ENCODE results near the gene ORMDL1. TPM values are rescaled to one million over a fixed set of nuclear protein-coding genes. Genes with fewer than 3 reads are reported as not detected.

ORMDL1 gene
- total and polyA plus RNA-seq, 2 experiments from 2014 or later, result 50.5 to 84.2 TPM

GRCh38 chr2:189818249-189819038 is 34.3 kb upstream of the ORMDL1 start:
- Mint-ChIP-seq H3K36me3 (ENCODE audit: low read depth) (peaks cover 24% of the 10 kb centered on the region), H3K4me1 (no peaks in the 10 kb centered on the region), H3K27me3 (ENCODE audit: insufficient read depth, low read depth, poor library complexity) (no peaks in the 10 kb centered on the region), H3K27ac (no peak overlapping the region), H3K9me3 (no peaks in the 10 kb centered on the region), H3K4me3 (no peak overlapping the region)
- TF ChIP-seq NANOG (IDR thresholded peaks at IDR 0.05; ENCODE audit: borderline replicate concordance) (no peak), CTCF (conservative IDR thresholded peaks at IDR 0.05; ENCODE audit: low read depth in 2 of 2) (no peak), ZNF114 (CRISPR knock-in tag; IDR thresholded peaks at IDR 0.05) (no peak), EZH2phosphoT487 (IDR thresholded peaks at IDR 0.05; ENCODE audit: unreplicated experiment) (no peak), POLR2AphosphoS5 (IDR thresholded peaks at IDR 0.05; ENCODE audit: low read depth) (no peak), ZNF331 (CRISPR knock-in tag; IDR thresholded peaks at IDR 0.05; ENCODE audit: low read depth) (no peak), JUNB (IDR thresholded peaks at IDR 0.05; ENCODE audit: unreplicated experiment) (no peak), REST (IDR thresholded peaks at IDR 0.05; ENCODE audit: unreplicated experiment) (no peak)
- no peaks in the 10 kb centered on the region for H3K9me2 ChIP-seq (ENCODE audit: insufficient read depth)
- no peak overlapping the region for H3K4me3 ChIP-seq
- H3K4me2 ChIP-seq, result no peak overlapping the region
- H3K27me3 ChIP-seq (ENCODE audit: insufficient read depth), result no peaks in the 10 kb centered on the region
- peaks cover 10% of the 10 kb centered on the region; the same call in 1 of the 2 replicates for H3K36me3 ChIP-seq (ENCODE audit: insufficient read depth)
- H3K27ac ChIP-seq (ENCODE audit: low read depth), result no peak overlapping the region
- no peaks in the 10 kb centered on the region for H3K4me1 ChIP-seq (ENCODE audit: insufficient read depth)
- ATAC-seq (no peak), DNase-seq (ENCODE audit: low spot score) (no peak)
- H2AFZ ChIP-seq, result no peak overlapping the region
- H3K79me2 ChIP-seq (replicated peaks; ENCODE audit: insufficient read depth), result 0 out of 2 replicates have a peak, but pooled peaks cover 11% of the 10 kb centered on the region
- no peaks in the 10 kb centered on the region for H3F3A ChIP-seq (replicated peaks; ENCODE audit: low read depth)
- H4K20me1 ChIP-seq (replicated peaks; ENCODE audit: insufficient read depth), result peaks cover 14% of the 10 kb centered on the region

DNA sequence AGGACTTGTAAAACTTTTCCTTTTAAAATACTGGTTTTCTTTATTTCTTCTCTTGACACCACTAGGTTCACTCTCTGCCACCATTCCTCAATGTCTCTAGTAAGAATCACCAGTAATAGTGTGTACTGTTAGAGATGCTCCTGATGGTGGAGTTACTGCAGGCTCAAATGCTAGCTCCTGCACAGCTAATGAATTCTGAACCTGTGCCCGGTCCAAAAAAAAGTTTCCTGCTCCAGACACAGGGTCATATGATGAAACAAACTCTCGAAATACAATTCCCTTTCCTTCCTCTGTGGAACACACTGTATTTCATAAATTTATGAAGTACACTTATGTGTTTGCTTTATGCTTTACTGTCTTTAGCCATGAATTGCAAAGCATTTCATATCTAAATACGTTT is 19.3 kb upstream of the ORMDL1 start:
- H3K27me3 Mint-ChIP-seq (ENCODE audit: insufficient read depth, low read depth, poor library complexity), result no peaks in the 10 kb centered on the region
- H3K36me3 Mint-ChIP-seq (ENCODE audit: low read depth), result peaks cover 33% of the 10 kb centered on the region; the same call in 2 of the 3 replicates
- ATAC-seq, result no peak
- no peak for DNase-seq (ENCODE audit: low spot score)
- no peak overlapping the region for H3K4me3 Mint-ChIP-seq
- Histone ChIP-seq H3K79me2 (replicated peaks; ENCODE audit: insufficient read depth) (peaks cover 5% of the 10 kb centered on the region; the same call in 1 of the 2 replicates), H3K4me2 (no peak overlapping the region), H3K27me3 (ENCODE audit: insufficient read depth) (no peaks in the 10 kb centered on the region), H3K4me3 (no peak overlapping the region), H3F3A (replicated peaks; ENCODE audit: low read depth) (no peaks in the 10 kb centered on the region), H2AFZ (no peak overlapping the region), H3K36me3 (ENCODE audit: insufficient read depth) (no peaks in the 10 kb centered on the region; the same call in 1 of the 2 replicates), H4K20me1 (replicated peaks; ENCODE audit: insufficient read depth) (0 out of 2 replicates have a peak, but pooled peaks cover 5% of the 10 kb centered on the region), H3K27ac (ENCODE audit: low read depth) (no peak overlapping the region), H3K4me1 (ENCODE audit: insufficient read depth) (no peaks in the 10 kb centered on the region), H3K9me2 (ENCODE audit: insufficient read depth) (no peaks in the 10 kb centered on the region)
- H3K4me1 Mint-ChIP-seq, result no peaks in the 10 kb centered on the region
- H3K9me3 Mint-ChIP-seq, result no peaks in the 10 kb centered on the region
- no peak for TF ChIP-seq CTCF (conservative IDR thresholded peaks at IDR 0.05; ENCODE audit: low read depth in 2 of 2)
- TF ChIP-seq ETS1 (IDR thresholded peaks at IDR 0.05), result no peak
- TF ChIP-seq ZNF331 (CRISPR knock-in tag; IDR thresholded peaks at IDR 0.05; ENCODE audit: low read depth), result no peak
- TF ChIP-seq JUNB (IDR thresholded peaks at IDR 0.05; ENCODE audit: unreplicated experiment), result no peak
- no peak for TF ChIP-seq POLR2AphosphoS5 (IDR thresholded peaks at IDR 0.05; ENCODE audit: low read depth)
- TF ChIP-seq STAT1 (IDR thresholded peaks at IDR 0.05; ENCODE audit: unreplicated experiment), result no peak
- no peak for TF ChIP-seq EZH2 (IDR thresholded peaks at IDR 0.05; ENCODE audit: low read depth, unreplicated experiment)
- no peak for TF ChIP-seq EZH2phosphoT487 (IDR thresholded peaks at IDR 0.05; ENCODE audit: unreplicated experiment)
- TF ChIP-seq CREB1 (CRISPR knock-in tag; IDR thresholded peaks at IDR 0.05; ENCODE audit: low read depth), result no peak
- no peak overlapping the region for H3K27ac Mint-ChIP-seq

Data from GM23338 (cell line).